Measurements from ENCODE around the gene RAPGEF5.

- TF ChIP-seq POLR2A (IDR thresholded peaks at IDR 0.05) (no peak), CTCF (IDR thresholded peaks at IDR 0.05) (no peak)
Observed at GRCh38 chr7:22138106-22138505, 218.8 kb downstream of the RAPGEF5 start.

All from thyroid gland (tissue), 4 donors.